Measurements from ENCODE around the gene IFT25. TPM values are rescaled to one million over a fixed set of nuclear protein-coding genes. Genes with fewer than 3 reads are reported as not detected.

The IFT25 gene
- 28.3 and 38.5 TPM in 2 replicates for total RNA-seq

GRCh38 chr1:53945433-53946251 is at the start of gene IFT25:
Gene IFT25, minus strand, starts transcription at chr1:53945699. Its CDS starts 5,617 bp downstream, at chr1:53940082.

GRCh38 chr1:53946252-53947171 is 1.0 kb upstream of the IFT25 start, which contains the start of gene LRRC42:
Gene LRRC42, plus strand, starts transcription at chr1:53946350. Its CDS starts 5,650 bp downstream, at chr1:53952000.

GRCh38 chr1:53893999-53894636 is 51.4 kb downstream of the IFT25 start, which contains the start of gene DIO1:
Gene DIO1, plus strand, starts transcription at chr1:53894187. Its CDS starts 24 bp downstream, at chr1:53894211.

GRCh38 chr1:53889304-53890298 is 55.9 kb downstream of the IFT25 start, which contains the start of gene YIPF1:
Gene YIPF1, minus strand, starts transcription at chr1:53889797. Its CDS starts 860 bp downstream, at chr1:53888937.

Other genes starting within 250 kb of the IFT25 start
- gene GLIS1, start 206.5 kb downstream of the IFT25 start, total RNA-seq, result 0.11 TPM in 1 of 2 replicates, not detected in the other
- gene NDC1, start 107.4 kb downstream of the IFT25 start, total RNA-seq, result 5.1 and 19.1 TPM in 2 replicates
- 22.0 and 36.7 TPM in 2 replicates for gene YIPF1, start 55.9 kb downstream of the IFT25 start, total RNA-seq
- not detected in 2 replicates for gene DIO1, start 51.5 kb downstream of the IFT25 start, total RNA-seq
- 54.2 and 60.7 TPM in 2 replicates for gene LRRC42, start 651 bp upstream of the IFT25 start, total RNA-seq
- not detected in 2 replicates for gene LDLRAD1, start 72.5 kb upstream of the IFT25 start, total RNA-seq
- gene TMEM59, start 107.5 kb upstream of the IFT25 start, total RNA-seq, result 215 and 309 TPM in 2 replicates
- gene TCEANC2, start 107.9 kb upstream of the IFT25 start, total RNA-seq, result 3.5 and 4.0 TPM in 2 replicates
- gene CDCP2, start 207.3 kb upstream of the IFT25 start, total RNA-seq, result not detected in 2 replicates

Measured in placental epithelial cell (primary cell).